Central memory CD8-positive, alpha-beta T cell (primary cell): ENCODE measurements around the gene CWC22.
"Not testable (repeated sequence)": the region's sequence is repeated elsewhere in the genome, so short reads cannot be mapped to it uniquely, and the experiment has no call there.

Experiments
- ATAC-seq: fragments of 150-1000 bp; cut with Tn5 transposase; replicated peaks from 2 replicates; pipeline ENCODE4 v1.10.0; 2022; ENCODE audit warnings: mild to moderate bottlenecking, moderate FRiP score, moderate number of reproducible peaks; ENCODE audit not compliant: poor library complexity, severe bottlenecking; ENCODE audit errors: extremely low read depth
- DNase-seq, 2 donors: peaks; one replicate each; pipeline ENCODE4 v3.0.0; 2021; ENCODE audit warnings: low spot score in 2 of 2
- H3K27ac Mint-ChIP-seq: one replicate; pipeline ENCODE4 v1.8.0; 2022; ENCODE audit warnings: low read depth, mild to moderate bottlenecking, moderate library complexity, mixed read lengths
- H3K27me3 Mint-ChIP-seq: one replicate; pipeline ENCODE4 v1.8.0; 2022; ENCODE audit warnings: mixed read lengths
- H3K36me3 Mint-ChIP-seq: one replicate; pipeline ENCODE4 v1.8.0; 2022; ENCODE audit warnings: mild to moderate bottlenecking, moderate library complexity, mixed read lengths; ENCODE audit not compliant: insufficient read depth
- H3K4me1 Mint-ChIP-seq: one replicate; pipeline ENCODE4 v1.8.0; 2022; ENCODE audit warnings: mixed read lengths
- H3K4me3 Mint-ChIP-seq: one replicate; pipeline ENCODE4 v1.8.0; 2022; ENCODE audit warnings: mild to moderate bottlenecking, moderate library complexity, mixed read lengths
- H3K9me3 Mint-ChIP-seq: one replicate; pipeline ENCODE4 v1.8.0; 2022; ENCODE audit warnings: mixed read lengths

The CWC22 gene

DNA sequence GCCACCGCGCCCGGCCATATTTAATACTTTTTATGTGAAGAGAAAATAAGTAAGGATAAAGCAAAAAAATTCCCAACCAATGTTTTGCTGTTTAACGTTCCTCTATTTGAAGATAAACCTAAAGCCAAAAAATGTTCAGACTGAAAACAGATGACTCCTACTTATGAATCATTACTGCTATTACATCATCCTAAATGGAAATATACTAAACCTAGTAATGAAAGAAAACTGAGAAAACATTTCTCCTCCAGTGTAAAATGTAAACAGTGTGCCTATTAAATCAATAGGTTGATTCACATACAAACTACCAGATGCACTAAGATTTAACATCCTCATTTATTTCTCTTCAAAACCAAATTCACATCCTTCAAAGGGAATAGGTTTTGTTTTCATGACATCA, 43.5 kb downstream of the CWC22 start:
- H3K36me3 Mint-ChIP-seq = peaks cover 29% of the 10 kb centered on the region
- H3K9me3 Mint-ChIP-seq = no peaks in the 10 kb centered on the region
- DNase-seq = no peak
- no peak overlapping the region for H3K4me3 Mint-ChIP-seq
- no peaks in the 10 kb centered on the region for H3K27me3 Mint-ChIP-seq
- no peak overlapping the region for H3K27ac Mint-ChIP-seq
- peaks cover 10% of the 10 kb centered on the region for H3K4me1 Mint-ChIP-seq
- ATAC-seq = no peak

DNA sequence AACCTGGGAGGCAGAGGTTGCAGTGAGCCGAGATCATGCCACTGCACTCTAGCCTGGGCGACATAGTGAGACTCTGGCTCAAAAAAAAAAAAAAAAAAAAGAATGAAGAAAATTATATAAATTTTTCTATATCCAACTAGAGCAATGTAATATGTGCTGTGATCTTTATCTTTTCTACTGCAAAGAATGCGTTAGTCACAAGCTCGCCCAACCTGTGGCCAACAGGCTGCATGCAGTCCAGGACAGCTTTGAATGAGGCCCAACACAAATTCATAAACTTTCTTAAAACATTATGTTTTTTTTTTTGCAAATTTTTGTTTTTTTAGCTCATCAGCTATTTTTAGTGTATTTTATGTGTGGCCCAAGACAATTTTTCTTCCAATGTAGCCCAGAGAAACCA, 48.8 kb downstream of the CWC22 start:
- not testable (repeated sequence) for H3K4me1 Mint-ChIP-seq, H3K27ac Mint-ChIP-seq, H3K9me3 Mint-ChIP-seq, ATAC-seq, H3K27me3 Mint-ChIP-seq, DNase-seq, H3K4me3 Mint-ChIP-seq
- H3K36me3 Mint-ChIP-seq = peaks cover 32% of the 10 kb centered on the region

DNA sequence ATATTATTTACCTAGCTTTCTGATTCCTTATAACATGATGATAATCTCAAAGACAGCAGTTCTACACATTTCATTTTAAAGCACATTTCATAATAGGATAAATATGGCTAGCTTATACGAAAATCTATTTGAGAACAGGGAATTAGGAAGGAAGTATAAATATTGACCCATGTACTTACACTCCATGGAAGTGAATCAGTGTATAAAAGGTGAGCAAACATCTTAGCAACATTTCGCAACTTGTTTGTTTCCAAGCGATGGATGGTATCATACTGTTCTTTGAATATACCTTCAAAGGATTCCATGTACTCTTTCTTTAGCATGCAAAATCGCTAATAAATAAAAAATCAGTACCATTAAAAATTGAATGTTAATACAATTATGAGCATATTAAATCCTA, 53.1 kb downstream of the CWC22 start:
- ATAC-seq = no peak
- Mint-ChIP-seq H3K27ac (peak overlapping the region; percentile 29), H3K4me1 (peaks cover 5% of the 10 kb centered on the region), H3K27me3 (no peaks in the 10 kb centered on the region), H3K36me3 (peaks cover 44% of the 10 kb centered on the region), H3K4me3 (no peak overlapping the region), H3K9me3 (no peaks in the 10 kb centered on the region)
- DNase-seq = no peak

DNA sequence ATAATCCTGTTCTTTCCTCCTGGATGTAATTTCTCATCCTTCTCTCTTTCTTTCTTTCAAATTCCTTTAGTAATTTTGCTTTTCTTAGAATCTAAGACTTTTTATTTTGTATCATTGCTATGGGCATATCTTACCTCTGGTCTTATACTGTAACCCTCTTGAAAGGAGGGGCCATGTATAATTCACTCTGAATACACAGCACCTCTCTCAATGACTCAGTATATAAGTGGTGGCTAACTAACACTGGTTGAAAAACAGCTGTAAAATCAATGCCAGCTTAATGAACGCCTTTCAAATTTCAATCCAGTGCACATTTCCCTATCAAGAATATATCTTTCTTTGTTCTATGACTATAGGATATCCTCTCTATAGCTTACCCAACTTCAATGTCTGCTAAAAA, 53.7 kb downstream of the CWC22 start:
- no peak for DNase-seq
- H3K4me1 Mint-ChIP-seq = peaks cover 5% of the 10 kb centered on the region
- no peak overlapping the region for H3K4me3 Mint-ChIP-seq
- no peak for ATAC-seq
- H3K27ac Mint-ChIP-seq = no peak overlapping the region
- H3K36me3 Mint-ChIP-seq = peaks cover 51% of the 10 kb centered on the region
- no peaks in the 10 kb centered on the region for H3K9me3 Mint-ChIP-seq
- no peaks in the 10 kb centered on the region for H3K27me3 Mint-ChIP-seq

DNA sequence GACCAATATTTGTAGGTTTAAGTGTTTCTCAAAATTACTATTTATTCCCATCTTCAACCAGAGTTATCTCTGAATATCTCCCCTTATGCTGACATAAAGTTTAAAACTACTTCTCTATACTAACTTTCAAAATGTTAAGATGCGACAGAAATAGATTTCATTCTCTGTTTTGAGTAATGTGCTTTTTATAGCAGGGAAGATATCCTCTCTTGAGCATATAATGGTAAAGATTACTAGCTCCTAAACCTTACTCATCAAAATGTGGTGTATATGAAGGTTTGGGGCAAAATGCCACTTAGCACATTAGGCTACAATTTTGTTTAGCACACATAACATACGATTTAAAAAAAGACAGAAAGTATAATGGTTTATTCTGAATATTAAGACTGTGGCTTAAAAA, 54.4 kb downstream of the CWC22 start:
- Mint-ChIP-seq H3K9me3 (no peaks in the 10 kb centered on the region), H3K4me3 (no peak overlapping the region), H3K4me1 (peaks cover 5% of the 10 kb centered on the region), H3K27me3 (no peaks in the 10 kb centered on the region), H3K27ac (no peak overlapping the region), H3K36me3 (peaks cover 49% of the 10 kb centered on the region)
- DNase-seq (no peak), ATAC-seq (no peak)

DNA sequence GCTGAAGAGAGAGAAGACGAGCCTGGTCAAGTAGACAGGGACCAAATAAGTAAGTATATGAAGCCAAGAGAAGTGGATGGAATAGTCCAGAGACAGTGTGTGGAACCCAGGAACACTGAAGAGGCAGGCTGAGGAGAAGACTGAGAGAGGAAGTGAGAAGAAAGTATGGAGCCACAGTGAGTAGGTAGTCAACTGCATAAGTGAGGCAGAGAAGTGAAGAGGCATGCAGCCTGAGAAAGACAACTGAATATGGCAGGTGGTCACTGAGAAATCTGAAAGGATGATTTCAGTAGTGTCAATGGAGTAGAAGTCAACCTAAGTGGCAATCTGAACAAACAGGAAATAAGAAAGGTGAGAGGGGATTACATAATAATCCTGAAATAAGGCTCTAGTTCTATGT, 55.4 kb downstream of the CWC22 start:
- ATAC-seq (no peak), DNase-seq (no peak)
- Mint-ChIP-seq H3K4me3 (no peak overlapping the region), H3K4me1 (peaks cover 5% of the 10 kb centered on the region), H3K27me3 (no peaks in the 10 kb centered on the region), H3K36me3 (peaks cover 47% of the 10 kb centered on the region), H3K9me3 (no peaks in the 10 kb centered on the region), H3K27ac (no peak overlapping the region)

DNA sequence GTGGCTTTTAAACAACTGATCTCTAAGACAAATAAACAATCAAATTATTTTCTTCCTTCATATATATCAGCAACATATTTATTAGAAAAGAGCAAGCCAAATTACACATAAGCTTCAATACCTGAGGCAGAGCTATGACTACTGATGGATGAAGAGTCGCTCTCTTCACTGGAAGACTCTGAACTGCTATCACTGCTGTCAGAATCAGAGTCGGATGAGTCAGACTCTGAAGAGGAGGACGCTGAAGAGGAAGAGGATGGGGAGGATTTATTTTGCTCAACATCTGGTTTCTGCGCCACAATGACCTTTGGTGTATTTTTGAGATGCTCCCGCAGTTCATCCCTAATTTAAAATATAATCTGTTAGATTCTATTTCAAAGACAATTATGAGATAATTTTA, 56.7 kb downstream of the CWC22 start:
- ATAC-seq (no peak), DNase-seq (no peak)
- Mint-ChIP-seq H3K9me3 (no peaks in the 10 kb centered on the region), H3K27ac (no peak overlapping the region), H3K4me3 (no peak overlapping the region), H3K36me3 (peaks cover 53% of the 10 kb centered on the region), H3K4me1 (peaks cover 5% of the 10 kb centered on the region), H3K27me3 (no peaks in the 10 kb centered on the region)

DNA sequence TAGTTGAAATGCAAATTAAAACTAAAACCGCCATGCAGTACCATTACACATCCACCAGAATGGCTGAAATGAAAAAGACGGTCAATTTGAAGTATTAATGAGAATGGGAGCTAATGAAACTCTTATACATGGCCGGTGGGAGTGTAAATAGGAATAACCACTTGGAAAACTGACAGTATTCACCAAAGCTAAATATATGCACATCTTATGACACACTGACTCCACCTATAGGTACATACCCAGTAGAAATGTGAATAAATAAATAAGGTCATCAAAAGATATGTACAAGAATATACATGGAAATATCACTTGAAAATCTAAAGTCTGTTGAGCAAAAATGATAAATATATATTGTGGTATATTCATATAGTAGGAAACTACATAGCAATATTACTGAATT, 57.7 kb downstream of the CWC22 start:
- no peaks in the 10 kb centered on the region for H3K9me3 Mint-ChIP-seq
- peaks cover 5% of the 10 kb centered on the region for H3K4me1 Mint-ChIP-seq
- H3K27me3 Mint-ChIP-seq = no peaks in the 10 kb centered on the region
- DNase-seq (no peak), ATAC-seq (no peak)
- peaks cover 56% of the 10 kb centered on the region for H3K36me3 Mint-ChIP-seq
- H3K27ac Mint-ChIP-seq = no peak overlapping the region
- no peak overlapping the region for H3K4me3 Mint-ChIP-seq

DNA sequence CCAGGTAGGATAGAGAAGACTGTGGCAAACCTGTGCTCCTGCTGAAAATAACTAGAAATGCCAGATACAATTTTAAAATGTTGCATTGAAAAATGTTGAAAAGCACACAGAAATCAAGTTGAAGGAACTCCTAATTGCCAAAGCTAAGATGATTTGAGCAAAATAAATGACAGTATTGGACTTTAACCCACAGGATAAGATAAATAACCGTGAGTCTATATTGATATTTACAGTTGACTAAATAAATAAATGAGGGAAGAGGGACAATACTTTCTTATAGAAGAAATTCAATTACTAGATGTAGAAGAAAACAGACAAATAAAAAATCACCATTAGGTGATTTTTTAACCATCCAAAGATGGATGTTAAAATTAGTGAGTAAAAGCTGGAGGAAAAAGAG, 59.0 kb downstream of the CWC22 start:
- Mint-ChIP-seq H3K9me3 (no peaks in the 10 kb centered on the region), H3K4me1 (peaks cover under 1% of the 10 kb centered on the region), H3K27me3 (no peaks in the 10 kb centered on the region), H3K36me3 (peaks cover 48% of the 10 kb centered on the region), H3K4me3 (no peak overlapping the region), H3K27ac (peak overlapping the region; percentile 21)
- no peak for DNase-seq
- ATAC-seq = no peak

DNA sequence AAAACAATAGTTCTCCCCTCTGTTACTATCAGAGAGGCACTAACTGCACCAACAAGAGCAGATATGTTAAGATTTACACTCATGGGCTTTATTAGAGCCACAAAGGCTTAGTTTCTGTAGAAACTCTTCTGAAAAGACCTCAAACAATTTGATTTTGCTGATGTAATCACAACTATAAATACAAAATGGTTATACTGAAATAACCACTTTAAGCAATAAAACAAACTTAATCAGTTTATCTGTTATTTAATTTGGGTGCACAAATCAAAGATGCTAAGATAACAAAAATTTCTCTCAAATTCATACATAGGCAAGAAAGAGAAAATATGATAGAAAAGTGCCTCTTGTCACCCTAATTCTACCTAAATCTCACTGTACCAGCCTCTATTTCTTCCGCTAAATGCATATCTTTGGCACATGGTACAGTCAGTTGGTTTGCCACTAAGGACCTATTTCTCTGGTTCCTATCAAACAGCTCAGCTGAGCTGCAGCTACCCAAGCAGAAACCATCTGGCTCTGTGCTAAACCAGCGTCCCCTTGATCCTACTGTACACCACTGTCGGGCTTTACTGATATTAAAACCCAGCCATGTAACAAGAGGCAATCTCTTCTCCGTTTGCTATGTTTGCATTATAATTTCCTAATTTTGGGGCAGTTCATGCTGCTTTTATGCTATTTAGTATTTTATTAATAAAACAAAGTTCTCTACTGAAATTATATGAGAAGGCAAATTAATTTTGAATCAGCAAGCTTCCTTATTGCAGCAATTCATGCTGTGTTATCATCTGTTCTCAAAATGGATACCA, 60.1 kb downstream of the CWC22 start:
- DNase-seq = no peak
- Mint-ChIP-seq H3K9me3 (no peaks in the 10 kb centered on the region), H3K27ac (no peak overlapping the region), H3K4me3 (no peak overlapping the region), H3K36me3 (peaks cover 40% of the 10 kb centered on the region), H3K27me3 (no peaks in the 10 kb centered on the region), H3K4me1 (no peaks in the 10 kb centered on the region)
- ATAC-seq = no peak

DNA sequence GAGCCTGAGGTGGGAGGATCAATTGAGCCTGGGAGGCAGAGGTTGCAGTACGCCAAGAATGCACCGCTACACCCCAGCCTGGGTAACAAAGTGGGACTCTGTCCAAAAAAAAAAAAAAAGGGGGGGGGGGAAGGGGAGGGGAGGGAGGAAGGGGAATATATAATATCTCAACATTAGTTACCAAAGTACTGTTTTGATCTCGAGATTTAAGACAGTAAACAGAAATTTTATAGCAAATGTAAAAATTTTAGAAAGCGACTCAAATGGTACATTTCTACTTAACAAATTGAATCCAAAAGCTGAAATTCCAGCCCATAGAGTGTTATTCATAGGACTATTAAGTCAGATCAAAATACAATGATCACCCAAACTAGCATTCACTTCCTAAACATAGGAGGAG, 60.8 kb downstream of the CWC22 start:
- H3K27ac Mint-ChIP-seq = no peak overlapping the region

DNA sequence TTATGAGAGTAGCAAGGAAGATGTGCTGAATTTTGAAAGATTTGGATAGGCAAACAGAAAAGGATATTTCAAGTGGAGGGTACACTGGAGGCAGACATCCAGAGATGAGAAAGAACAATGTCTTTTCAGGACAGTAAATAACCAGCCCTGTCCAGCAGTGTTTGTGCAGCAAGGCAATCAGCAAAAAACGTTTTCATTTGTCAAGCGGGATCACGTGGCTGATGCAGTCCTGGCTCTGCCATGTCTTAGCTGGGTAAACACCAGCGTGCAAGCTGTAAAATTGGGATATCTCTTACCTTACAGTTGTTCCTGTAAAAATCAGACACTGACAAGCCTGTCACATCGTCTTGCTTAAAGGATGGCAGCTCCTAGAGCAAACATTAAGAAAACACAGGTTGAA, 67.8 kb downstream of the CWC22 start:
- ATAC-seq (no peak), DNase-seq (no peak)
- H3K36me3 Mint-ChIP-seq = peaks cover under 1% of the 10 kb centered on the region
- no peak overlapping the region for H3K4me3 Mint-ChIP-seq
- no peaks in the 10 kb centered on the region for H3K27me3 Mint-ChIP-seq
- no peak overlapping the region for H3K27ac Mint-ChIP-seq
- no peaks in the 10 kb centered on the region for H3K9me3 Mint-ChIP-seq
- no peaks in the 10 kb centered on the region for H3K4me1 Mint-ChIP-seq

More for the DNA sequence above, 60.8 kb downstream of the CWC22 start:
- peaks cover 35% of the 10 kb centered on the region for H3K36me3 Mint-ChIP-seq
- H3K9me3 Mint-ChIP-seq = no peaks in the 10 kb centered on the region
- no peak for DNase-seq
- H3K4me3 Mint-ChIP-seq = no peak overlapping the region
- ATAC-seq = no peak
- no peaks in the 10 kb centered on the region for H3K4me1 Mint-ChIP-seq
- H3K27me3 Mint-ChIP-seq = no peaks in the 10 kb centered on the region

DNA sequence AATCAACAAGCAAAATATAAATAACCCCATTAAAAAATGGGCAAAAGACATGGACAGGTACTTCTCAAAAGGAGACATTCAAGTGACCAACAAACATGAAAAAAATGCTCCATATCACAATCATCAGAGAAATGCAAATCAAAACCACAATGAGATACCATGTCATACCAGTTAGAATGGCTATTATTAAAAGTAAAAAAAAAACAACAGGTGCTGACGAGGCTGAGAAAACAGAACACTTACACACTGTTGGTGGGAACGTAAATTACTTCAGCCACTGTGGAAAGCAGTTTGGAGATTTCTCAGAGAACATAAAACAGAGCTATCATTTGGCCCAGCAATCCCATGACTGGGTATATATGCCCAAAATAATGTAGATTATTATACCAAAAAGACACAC, 69.1 kb downstream of the CWC22 start:
- no peak overlapping the region for H3K4me3 Mint-ChIP-seq
- no peak for DNase-seq
- no peaks in the 10 kb centered on the region for H3K4me1 Mint-ChIP-seq
- ATAC-seq = no peak
- no peaks in the 10 kb centered on the region for H3K27me3 Mint-ChIP-seq
- H3K9me3 Mint-ChIP-seq = no peaks in the 10 kb centered on the region
- peaks cover 4% of the 10 kb centered on the region for H3K36me3 Mint-ChIP-seq
- no peak overlapping the region for H3K27ac Mint-ChIP-seq
